Mucosa of gallbladder (tissue), 1 donor: ENCODE results near the gene PSMA4. TPM values are rescaled to one million over a fixed set of nuclear protein-coding genes. Genes with fewer than 3 reads are reported as not detected.
"Not testable (repeated sequence)": the region's sequence is repeated elsewhere in the genome, so short reads cannot be mapped to it uniquely, and the experiment has no call there.

Source experiments
- DNase-seq: peaks from one replicate; pipeline ENCODE4 v3.0.0-alpha.2; 2020; ENCODE audit warnings: low spot score
- total RNA-seq: library from RNA; stranded (reverse); gene quantifications from one replicate; pipeline ENCODE4 v1.2.1, GENCODE V29; 2021
- donor health status: DM: no; HTN: no; CAD: no.

Gene PSMA4
- total RNA-seq, 1 donor from 2014 or later, result 106 TPM

DNA sequence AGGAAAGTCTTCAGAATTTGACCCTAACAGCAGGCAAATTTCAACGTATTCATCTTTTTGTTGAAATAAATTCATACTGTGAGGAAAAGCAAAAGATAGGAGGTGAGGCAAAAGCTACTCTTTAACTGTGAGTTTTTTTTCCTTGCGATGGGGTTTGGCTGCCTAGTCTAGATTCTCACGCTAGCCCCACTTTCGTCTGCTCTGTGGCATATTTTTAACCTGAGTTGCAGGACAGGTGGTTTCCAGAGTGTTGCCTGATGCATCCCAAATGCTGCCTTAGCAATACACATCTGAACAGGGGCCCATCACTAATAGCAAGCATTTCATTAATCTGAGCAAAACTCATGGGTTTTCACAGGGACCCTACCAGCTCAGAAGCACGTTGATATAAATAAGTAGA, 11.7 kb downstream of the PSMA4 start:
- DNase-seq, result no peak

DNA sequence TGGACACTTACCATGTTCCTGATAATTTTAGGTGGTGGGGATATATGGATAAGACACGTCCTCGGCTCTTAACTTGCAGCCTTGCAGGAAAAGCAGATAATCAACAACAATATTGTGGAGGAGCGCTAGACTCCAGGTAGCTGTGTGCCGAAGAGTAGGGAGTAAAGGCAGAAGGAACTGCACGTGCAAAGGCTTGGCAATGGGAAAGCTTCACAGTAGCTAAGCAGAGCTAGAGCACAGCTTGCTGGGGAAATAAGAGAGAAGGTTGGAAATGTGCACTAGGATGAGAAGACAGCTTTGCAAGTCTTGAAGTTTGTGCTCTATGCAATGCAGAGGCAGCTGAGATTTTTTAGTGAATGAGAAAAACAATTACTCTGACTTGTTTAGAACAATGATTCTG, 12.4 kb downstream of the PSMA4 start:
- no peak for DNase-seq

DNA sequence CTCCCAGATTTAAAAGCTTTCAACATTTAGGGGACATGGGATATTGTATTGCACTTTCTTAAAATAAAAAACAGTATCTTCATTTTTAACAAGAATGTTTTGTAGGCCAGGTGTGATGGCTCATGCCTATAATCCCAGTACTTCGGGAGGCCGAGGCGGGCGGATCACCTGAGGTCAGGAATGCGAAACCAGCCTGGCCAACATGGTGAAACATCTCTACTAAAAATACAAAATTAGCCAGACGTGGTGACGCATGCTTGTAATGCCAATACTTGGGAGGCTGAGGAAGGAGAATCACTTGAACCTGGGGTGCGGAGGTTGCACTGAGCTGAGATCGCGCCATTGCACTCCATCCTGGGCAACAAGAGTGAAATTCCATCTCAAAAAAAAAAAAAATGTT, 20.0 kb downstream of the PSMA4 start:
- not testable (repeated sequence) for DNase-seq

DNA sequence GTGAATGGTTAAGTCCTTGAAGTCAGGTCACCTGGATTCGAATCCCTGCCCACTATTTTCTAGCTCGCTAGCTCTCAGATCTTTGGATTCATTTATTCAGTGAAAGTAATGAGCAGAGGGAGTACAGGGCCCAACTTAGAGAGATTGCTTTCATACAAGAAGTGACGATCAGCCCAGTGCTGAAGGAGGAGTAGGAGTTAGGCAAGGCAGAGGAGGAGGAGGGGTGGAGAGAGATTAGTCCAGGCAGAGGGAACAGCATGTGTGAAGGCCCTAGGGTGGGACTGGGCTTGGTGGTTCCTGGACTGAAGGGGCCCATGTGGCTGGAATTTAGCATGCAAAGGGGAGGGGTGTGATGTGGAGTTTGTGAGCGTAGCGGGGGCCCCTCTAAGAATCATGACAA, 21.2 kb downstream of the PSMA4 start:
- no peak for DNase-seq

DNA sequence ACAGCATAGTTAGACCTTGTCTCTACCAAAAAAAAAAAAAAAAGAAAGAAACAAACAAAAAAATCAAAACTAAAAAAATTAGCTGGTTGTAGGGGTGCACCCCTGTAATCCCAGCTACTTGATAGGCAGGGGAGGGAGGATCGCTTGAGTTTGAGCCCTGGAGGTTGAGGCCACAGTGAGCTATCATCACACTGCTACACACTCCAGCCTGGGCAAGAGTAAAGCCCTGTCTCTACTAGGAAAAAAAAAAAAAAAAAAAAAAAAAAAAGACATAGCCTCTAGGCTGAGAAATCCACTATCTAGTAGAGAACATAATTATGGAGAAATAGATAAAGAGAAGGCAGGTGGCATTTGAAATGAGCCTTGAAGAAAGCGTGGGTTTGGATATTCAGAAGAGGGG, 22.8 kb downstream of the PSMA4 start:
- DNase-seq, result no peak

DNA sequence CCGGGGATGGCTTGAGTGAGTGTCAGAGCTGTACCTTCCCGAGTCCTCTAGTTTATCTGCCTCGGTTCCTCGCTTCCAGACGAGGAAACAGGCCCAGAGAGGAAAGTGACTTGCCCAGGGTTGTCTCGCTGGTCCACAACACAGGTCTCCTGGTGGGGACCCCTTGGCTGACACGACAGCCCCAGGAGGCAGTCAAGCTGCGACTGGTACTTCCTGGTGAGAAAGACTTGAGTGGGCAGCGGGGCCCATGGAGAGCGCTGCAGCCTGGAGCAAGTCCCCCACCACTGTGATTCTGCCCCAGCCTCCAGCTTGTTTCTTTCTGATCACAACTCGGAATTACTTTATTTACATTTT, 24.5 kb downstream of the PSMA4 start:
- DNase-seq, result no peak

DNA sequence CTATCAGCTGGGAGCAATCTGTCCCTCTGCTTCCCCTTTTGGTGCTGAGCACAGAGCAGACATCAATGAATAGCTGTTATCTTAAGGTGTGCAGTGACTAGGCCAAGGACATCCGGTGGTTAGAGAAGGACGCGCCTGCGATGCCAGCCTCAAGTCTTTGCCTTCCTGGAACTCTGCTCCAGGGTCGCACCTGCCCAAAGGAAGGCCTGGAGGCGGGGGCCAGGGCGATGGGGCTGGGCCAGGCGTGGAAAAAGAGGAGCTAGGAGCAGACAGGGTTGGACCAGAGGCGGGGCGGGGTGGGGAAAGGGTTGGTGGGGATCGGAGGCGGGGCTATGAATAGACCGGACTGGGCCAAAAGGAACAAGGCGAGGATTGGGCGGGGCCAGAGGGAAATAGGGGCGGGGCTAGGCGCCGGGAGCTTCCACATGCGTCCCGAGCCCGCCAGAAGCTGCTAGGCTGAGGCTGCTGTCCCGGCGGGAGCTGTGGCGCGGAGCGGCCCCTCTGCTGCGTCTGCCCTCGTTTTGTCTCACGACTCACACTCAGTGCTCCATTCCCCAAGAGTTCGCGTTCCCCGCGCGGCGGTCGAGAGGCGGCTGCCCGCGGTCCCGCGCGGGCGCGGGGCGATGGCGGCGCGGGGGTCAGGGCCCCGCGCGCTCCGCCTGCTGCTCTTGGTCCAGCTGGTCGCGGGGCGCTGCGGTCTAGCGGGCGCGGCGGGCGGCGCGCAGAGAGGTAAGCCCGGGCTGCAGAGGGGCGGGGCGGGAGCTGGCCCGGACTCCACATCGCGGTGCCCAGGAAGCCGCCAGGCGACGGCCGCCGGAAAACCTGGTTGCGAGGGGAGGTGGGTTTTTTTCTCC, 25.1 kb downstream of the PSMA4 start, which contains the start of gene CHRNA5:
Gene CHRNA5 (plus strand): TSS at position 424 of the 854 bp plus-strand sequence. CDS start 200 bp downstream, at position 624.
- DNase-seq, result peak; percentile 90

DNA sequence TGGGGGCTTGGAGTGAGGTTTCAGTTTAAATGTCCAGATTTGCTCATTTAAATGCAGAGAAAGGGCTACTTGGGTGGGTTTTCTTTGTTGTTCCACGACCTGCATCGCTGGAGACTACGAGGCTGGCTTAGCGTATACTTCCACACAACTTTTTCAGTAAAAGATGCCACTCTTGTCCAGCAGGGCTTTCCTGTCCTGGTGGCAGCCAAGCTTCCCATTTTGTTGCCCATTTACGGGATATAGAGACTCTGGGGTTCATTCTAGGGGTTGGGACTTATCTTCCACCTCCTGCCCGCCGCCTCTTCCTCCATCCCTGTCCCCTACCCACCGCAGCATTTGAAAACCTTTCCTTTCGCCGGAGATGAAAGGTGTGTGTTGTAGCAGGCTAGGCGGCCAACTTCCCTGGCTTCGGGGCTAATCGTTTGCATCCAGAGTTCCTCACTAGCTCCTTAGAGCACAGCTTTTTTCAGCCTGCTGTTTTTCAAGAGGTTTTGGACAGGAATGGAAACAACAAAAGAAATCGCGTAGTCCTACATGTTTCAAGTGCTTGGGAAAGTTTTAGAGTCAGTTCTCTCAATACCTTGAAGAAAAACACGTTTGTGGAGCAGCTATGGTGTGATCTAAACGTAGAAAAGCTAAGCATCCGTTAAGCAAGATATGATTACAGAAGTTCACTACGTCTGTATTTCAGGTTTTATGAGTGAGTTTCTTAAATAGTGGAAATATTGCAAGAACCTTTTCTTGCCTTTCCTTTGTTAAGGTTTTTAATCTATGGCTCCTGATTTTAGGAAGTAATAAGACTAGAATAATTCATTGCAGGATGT, 25.9 kb downstream of the PSMA4 start:
- no peak for DNase-seq

DNA sequence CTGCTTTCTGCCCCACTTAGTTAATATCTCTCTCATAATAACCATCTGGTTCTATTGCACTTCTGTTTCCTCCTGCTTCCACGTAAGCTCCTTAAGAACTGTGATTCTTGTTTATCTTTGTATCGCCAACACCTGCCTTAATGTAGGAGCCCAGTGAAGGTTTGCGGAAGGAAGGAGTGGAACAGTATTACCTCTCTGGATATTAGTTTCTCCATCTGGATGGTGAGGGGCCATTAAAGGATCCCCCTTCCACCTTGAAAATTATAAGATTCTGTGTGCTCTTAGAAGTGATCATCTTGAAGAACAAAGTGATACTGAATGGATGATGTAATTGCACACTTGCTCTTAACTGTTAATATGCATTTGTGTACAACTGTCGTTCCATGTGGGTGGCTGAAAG, 27.3 kb downstream of the PSMA4 start:
- DNase-seq, result no peak

DNA sequence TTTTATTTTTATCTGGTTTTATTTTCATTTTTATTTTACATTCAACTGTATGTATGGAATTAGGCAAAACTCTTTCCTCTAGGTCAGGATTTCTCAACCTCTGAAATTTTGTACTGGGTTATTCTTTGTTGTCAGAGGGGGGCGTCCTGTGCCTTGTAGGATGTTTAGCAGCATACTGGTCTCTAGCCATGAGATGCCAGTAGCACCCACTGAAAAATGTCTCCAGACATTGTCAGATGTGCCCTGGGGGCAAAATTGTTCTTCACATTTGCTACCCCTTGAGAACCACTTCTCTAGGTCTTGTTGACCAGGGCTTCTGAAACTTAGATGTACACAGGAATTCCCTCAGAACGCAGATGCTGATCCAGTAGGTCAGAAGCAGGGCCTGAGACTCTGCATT, 30.5 kb downstream of the PSMA4 start:
- DNase-seq, result no peak

DNA sequence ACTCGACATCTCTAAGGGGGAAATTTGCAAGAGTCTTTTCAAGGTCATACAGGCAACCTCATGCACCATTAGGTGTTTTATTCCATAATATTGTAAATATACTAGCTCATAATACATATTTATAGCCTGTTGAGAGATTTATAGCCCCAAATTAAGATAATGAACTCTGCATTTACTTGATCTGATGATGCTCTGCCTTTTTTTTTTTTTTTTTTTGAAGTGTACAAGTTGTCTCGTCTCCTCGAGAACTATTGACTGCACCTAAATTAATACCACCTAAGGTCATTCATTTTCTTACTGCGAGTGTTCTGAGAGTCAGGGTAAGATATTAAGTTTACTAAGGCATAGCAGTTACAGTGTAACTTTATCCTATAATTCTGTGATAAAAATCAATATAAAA, 31.1 kb downstream of the PSMA4 start:
- DNase-seq, result no peak

DNA sequence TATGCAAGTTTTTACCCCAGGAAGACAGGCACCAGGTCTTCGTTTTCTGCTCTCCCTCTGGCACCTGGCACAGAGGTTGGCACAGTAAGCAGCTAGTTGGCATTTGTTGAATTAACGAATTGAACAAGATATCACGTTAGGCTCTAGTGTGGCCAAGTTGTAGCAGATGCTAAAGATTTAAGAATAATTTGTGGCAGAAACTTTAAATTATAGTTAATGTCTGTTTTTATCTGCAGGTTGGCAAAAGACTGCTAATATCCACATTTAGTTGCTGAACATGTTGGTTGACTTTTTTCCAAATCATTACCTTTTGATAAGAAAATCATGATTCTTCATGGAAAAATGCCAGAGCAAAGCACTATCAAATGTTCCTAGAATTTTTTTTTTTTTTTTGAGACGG, 33.2 kb downstream of the PSMA4 start:
- no peak for DNase-seq

DNA sequence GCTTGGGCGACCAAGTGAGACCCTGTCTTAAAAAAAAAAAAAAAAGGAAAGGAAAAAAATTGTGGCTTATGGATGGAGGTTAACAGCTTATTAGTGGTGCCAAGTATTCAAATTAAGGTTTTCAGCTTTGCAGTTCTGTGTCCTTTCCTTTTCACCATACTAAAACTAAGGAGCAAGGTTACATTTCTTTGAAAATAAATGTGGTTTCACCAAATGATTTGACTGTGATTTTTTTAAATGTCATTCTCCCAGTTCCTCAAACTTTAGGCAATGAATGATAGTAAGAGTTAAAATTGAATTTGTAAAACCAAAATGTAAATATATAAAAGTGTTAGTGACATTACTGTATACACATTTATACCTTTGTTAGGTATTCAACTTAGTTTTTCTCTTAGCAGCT, 34.7 kb downstream of the PSMA4 start:
- DNase-seq, result no peak

DNA sequence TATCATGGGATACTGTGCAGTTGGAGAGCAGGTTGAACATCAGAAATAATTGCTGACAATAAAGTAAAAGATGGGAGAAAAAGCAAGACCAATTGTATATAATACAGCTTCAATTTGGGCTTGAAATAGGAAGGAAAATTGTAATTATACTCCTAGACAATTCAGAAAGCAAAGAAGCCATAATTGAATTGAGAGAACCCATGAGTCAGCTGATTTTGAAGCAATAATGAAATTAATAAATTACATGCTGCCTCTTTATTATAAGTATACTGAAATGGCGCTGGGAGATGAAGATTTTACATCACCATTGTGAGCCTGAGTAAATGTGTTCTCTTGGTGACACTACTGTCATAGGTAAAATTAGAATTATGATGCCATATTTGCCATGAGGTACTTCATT, 57.3 kb downstream of the PSMA4 start:
- no peak for DNase-seq

DNA sequence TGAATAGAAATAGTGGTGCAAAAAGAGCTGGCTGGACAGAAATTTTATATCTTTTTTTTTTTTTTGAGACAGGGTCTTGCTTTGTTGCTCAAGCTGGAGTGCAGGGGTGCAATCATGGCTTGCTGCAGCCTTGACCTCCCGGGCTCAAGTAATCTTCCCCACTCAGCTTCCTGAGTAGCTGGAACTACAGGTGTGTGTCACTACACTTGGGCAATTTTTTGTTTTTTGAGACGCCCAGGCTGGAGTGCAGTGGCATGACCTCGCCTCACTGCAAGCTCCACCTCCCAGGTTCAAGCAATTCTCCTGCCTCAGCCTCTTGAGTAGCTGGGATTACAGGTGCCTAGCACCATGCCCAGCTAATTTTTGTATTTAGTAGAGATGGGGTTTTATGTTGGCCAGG, 58.1 kb downstream of the PSMA4 start:
- DNase-seq, result no peak

DNA sequence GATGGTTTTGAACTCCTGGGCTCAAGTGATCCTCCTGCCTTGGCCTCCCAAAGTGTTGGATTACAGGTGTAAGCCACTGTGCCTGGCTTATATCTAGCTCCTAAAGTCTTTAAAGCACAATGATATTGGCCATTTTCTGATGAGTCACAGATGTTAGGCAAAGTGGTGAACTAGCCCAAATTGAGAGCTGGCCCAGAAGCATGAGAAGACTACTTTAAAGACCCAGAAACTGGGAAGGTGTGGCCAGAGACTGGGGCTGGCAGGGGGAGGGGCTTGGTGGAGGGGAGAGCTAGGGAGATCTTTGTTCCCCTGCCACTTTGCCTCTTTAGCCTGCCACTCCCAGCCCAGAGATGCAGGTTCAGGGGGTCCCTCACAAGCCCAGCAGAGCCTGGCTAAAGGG, 58.9 kb downstream of the PSMA4 start:
- DNase-seq, result no peak

Other genes starting within 250 kb of the PSMA4 start
- gene SKIC8, start 240.8 kb upstream of the PSMA4 start, total RNA-seq, result 38.8 TPM
- 1.4 TPM for gene CRABP1, start 200.1 kb upstream of the PSMA4 start, total RNA-seq
- 45.5 TPM for gene IREB2, start 102.2 kb upstream of the PSMA4 start, total RNA-seq
- 5.9 TPM for gene HYKK, start 32.9 kb upstream of the PSMA4 start, total RNA-seq
- 20.3 TPM for gene CHRNA5, start 25.1 kb downstream of the PSMA4 start, total RNA-seq
- gene CHRNA3, start 80.6 kb downstream of the PSMA4 start, total RNA-seq, result 0.89 TPM
- not detected for gene CHRNB4, start 100.8 kb downstream of the PSMA4 start, total RNA-seq